Nephron progenitor cell (in vitro differentiated cells): ENCODE data around the gene RPS6KA2.
A peak's percentile ranks its signal among the peaks of the same experiment; 100 is the strongest.

Experiments
- DNase-seq: peaks from one replicate; pipeline ENCODE4 v3.0.0; 2021
- H3K27ac Mint-ChIP-seq: 2 replicates; pipeline ENCODE4 v1.8.0; 2021; ENCODE audit warnings: mild to moderate bottlenecking, moderate library complexity, mixed read lengths
- H3K27me3 Mint-ChIP-seq: 2 replicates; pipeline ENCODE4 v1.8.0; 2021; ENCODE audit warnings: mild to moderate bottlenecking, low read depth, mixed read lengths; ENCODE audit not compliant: poor library complexity
- H3K36me3 Mint-ChIP-seq: 2 replicates; pipeline ENCODE4 v1.8.0; 2021; ENCODE audit warnings: low read depth, mixed read lengths
- H3K4me1 Mint-ChIP-seq: 2 replicates; pipeline ENCODE4 v1.8.0; 2021; ENCODE audit warnings: mixed read lengths
- H3K4me3 Mint-ChIP-seq: 2 replicates; pipeline ENCODE4 v1.8.0; 2021; ENCODE audit warnings: mild to moderate bottlenecking, moderate library complexity, mixed read lengths
- H3K9me3 Mint-ChIP-seq: 2 replicates; pipeline ENCODE4 v1.8.0; 2021; ENCODE audit warnings: mild to moderate bottlenecking, moderate library complexity, mixed read lengths
- TF ChIP-seq, protein P1 (sequence below): fragments of 200-600 bp; sonication (generic); IDR thresholded peaks from 2 replicates; pipeline ENCODE4 v1.5.0; 2021; ENCODE audit warnings: antibody characterized with exemption

RPS6KA2 gene

DNA sequence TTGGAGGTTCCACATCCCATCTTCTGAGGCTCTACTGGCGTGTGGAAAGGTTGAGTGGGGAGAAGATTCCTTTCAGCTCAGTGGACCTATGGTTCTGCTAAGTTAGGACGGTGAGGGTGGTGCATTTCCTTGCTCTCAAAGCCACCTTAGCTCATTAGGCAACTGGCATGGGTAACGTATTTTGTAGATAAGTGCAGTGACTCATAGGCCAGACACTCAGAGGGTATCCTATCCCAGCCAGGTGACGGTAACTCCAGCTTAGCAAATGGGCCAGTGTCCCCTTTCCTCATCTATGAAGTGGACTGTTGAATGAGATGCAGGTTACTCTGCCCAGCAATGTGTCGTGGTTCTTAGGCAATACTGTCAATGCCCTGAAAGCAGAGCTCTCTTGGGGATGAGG, 3.7 kb downstream of the RPS6KA2 start:
- peaks cover 45% of the 10 kb centered on the region for H3K27me3 Mint-ChIP-seq
- H3K36me3 Mint-ChIP-seq: peaks cover 11% of the 10 kb centered on the region
- no peak overlapping the region for H3K27ac Mint-ChIP-seq
- no peak overlapping the region for H3K4me3 Mint-ChIP-seq
- no peak for DNase-seq
- H3K4me1 Mint-ChIP-seq: peaks cover 50% of the 10 kb centered on the region
- peaks cover 4% of the 10 kb centered on the region for H3K9me3 Mint-ChIP-seq
- TF ChIP-seq, protein P1, sequence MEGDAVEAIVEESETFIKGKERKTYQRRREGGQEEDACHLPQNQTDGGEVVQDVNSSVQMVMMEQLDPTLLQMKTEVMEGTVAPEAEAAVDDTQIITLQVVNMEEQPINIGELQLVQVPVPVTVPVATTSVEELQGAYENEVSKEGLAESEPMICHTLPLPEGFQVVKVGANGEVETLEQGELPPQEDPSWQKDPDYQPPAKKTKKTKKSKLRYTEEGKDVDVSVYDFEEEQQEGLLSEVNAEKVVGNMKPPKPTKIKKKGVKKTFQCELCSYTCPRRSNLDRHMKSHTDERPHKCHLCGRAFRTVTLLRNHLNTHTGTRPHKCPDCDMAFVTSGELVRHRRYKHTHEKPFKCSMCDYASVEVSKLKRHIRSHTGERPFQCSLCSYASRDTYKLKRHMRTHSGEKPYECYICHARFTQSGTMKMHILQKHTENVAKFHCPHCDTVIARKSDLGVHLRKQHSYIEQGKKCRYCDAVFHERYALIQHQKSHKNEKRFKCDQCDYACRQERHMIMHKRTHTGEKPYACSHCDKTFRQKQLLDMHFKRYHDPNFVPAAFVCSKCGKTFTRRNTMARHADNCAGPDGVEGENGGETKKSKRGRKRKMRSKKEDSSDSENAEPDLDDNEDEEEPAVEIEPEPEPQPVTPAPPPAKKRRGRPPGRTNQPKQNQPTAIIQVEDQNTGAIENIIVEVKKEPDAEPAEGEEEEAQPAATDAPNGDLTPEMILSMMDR: no peak

DNA sequence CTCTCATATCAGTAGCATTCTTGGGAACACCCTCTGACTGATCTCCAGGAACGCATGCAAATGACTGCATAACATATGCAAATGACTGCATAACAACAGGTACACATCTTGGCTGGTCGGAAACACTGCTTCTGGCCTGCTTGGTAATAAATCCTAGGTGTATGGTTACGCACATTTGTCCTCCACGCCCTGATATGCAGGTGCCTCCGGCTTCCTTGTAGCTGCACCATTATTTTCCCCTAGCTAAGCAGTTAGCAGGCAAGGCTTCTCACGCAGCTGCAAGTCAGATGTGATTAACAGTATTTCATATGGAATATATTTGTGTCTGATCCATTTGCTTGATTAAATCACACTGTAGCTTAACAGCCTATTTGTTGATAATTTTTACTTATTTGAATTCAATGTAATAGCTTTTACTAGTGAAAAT, 5.9 kb downstream of the RPS6KA2 start:
- DNase-seq: no peak
- Mint-ChIP-seq H3K4me3 (no peak overlapping the region), H3K27me3 (peaks cover 38% of the 10 kb centered on the region), H3K4me1 (peaks cover 66% of the 10 kb centered on the region), H3K27ac (no peak overlapping the region), H3K36me3 (peaks cover 19% of the 10 kb centered on the region), H3K9me3 (peaks cover 4% of the 10 kb centered on the region)
- TF ChIP-seq, protein P1: no peak

DNA sequence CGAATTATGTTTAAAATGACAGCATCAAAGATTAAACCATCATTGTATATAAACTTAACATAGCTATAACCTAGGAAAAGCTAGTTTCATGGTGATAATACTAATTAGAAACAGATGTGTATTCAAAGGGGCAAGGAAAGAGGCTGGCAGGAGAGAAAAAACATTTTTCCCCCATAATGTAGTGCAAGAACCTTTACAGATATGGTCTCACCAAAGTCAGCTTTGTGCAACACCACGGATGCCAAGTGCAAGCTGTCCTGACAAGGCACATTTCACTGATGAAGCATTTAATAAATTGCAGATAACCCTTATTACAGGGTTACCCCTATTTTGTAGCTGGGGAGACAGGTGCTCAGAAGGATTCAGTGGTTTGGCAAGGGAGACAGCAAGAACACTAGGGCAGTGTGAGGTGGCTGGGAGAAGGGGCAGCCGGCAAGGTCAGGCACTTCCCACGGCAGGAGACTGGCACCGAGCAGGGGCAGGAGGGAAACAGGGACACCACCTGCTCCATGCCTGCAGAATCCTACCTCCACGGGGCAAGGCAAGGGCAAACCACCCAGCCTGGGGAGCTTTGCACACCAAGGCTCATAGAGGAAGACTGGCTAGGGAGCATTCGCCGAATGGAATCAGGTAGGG, 6.5 kb downstream of the RPS6KA2 start:
- TF ChIP-seq, protein P1: no peak
- Mint-ChIP-seq H3K4me1 (peaks cover 66% of the 10 kb centered on the region), H3K9me3 (peaks cover 4% of the 10 kb centered on the region), H3K4me3 (no peak overlapping the region), H3K27ac (no peak overlapping the region), H3K27me3 (peaks cover 37% of the 10 kb centered on the region), H3K36me3 (peaks cover 19% of the 10 kb centered on the region)
- no peak for DNase-seq

DNA sequence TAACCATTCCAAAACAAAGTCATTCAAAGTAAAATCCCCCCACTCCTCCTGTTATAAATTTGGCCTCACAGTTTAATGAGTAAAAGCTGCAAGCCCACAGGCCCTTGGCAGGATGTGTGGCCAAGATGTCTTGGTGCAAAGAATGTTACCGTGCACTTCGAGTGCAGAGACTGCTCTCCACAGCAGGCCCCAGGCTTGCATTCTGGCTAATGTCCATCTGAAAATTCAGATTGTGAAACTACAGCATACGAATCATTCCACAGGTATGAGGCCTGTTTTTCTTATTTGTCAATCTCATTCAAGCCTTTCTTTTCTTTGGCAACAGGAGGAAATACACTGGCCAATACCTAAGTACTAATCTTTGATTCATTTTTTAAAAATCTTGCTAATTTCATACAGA, 7.1 kb downstream of the RPS6KA2 start:
- H3K36me3 Mint-ChIP-seq: peaks cover 19% of the 10 kb centered on the region

DNA sequence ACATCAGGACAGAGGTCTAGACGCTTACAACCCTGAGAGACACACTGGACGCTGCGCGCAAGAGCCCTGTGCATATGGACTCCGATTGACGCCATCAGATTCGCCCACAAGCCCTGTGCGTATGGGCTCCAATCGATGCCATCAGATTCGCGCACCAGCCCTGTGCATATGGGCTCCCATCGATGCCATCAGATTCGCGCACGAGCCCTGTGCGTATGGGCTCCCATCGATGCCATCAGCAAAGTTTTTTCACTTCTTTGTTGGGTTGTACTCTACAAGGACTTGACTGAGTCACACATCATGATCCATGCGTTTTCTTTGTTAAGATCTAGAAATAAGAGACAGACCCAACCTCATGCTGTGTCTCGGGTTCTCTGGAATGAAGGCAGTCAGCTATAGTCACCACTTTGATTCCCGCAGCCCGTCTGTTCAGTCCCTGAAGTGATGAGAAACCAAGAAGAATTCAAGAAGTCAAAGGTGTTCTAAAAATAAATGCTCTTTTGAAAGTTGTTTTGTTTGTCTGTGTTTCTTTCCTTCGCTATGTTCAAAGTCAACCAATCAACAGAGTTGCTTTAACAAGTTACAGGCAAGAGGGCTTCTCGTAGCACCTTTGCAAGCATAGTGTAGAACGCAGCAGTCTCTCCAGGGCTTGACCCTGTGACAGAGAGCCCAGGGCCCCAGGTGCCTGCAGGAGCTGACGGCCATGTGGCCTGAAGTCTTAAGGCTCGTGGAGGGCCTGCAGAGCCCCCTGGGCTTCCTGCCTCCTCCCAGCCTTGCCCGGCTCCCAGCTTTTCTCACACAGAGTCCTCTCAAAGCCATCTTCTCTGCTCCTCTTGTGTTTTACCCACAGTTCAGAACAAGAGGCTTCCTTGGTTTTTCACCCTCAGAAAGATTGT, 7.9 kb downstream of the RPS6KA2 start:
- Mint-ChIP-seq H3K4me3 (no peak overlapping the region), H3K36me3 (peaks cover 19% of the 10 kb centered on the region), H3K27me3 (peaks cover 27% of the 10 kb centered on the region), H3K4me1 (peaks cover 75% of the 10 kb centered on the region), H3K9me3 (peaks cover 4% of the 10 kb centered on the region), H3K27ac (peak overlapping the region; percentile 57)
- TF ChIP-seq, protein P1: no peak
- DNase-seq: no peak

More for the DNA sequence above, 7.1 kb downstream of the RPS6KA2 start:
- H3K4me3 Mint-ChIP-seq: no peak overlapping the region
- peak overlapping the region; percentile 57 for H3K27ac Mint-ChIP-seq
- H3K9me3 Mint-ChIP-seq: peaks cover 4% of the 10 kb centered on the region
- peaks cover 30% of the 10 kb centered on the region for H3K27me3 Mint-ChIP-seq
- TF ChIP-seq, protein P1: no peak
- DNase-seq: no peak
- H3K4me1 Mint-ChIP-seq: peaks cover 67% of the 10 kb centered on the region
